ENCODE data around the gene RAP1GDS1.

- TF ChIP-seq CTCF (conservative IDR thresholded peaks at IDR 0.05 in 1 of 2, IDR thresholded peaks at IDR 0.05 in 1 of 2; ENCODE audit: extremely low read depth in 1 of 2, insufficient read depth in 1 of 2, low read depth in 1 of 2, low read length in 2 of 2) (peak in 1 of 2 donors; percentile 27), EZH2 (IDR thresholded peaks at IDR 0.05; ENCODE audit: borderline replicate concordance, low read length) (no peak)
Measured at GRCh38 chr4:98447648-98448047, 186.5 kb downstream of the RAP1GDS1 start.

All from mammary epithelial cell (primary cell).